Activated naive CD4-positive, alpha-beta T cell treated with anti-CD3 and anti-CD28 coated beads, Interleukin-2, amount 50 U/mL, for 72 hours (primary cell): ENCODE data around the gene KCNIP4. TPM values are rescaled to one million over a fixed set of nuclear protein-coding genes. Genes with fewer than 3 reads are reported as not detected.
"Not testable (repeated sequence)": the region's sequence is repeated elsewhere in the genome, so short reads cannot be mapped to it uniquely, and the experiment has no call there.

Source experiments
- ATAC-seq, 2 donors: fragments of 150-1000 bp; cut with Tn5 transposase; 2 replicates each; pipeline ENCODE4 v1.10.0; 2021; ENCODE audit warnings: mild to moderate bottlenecking in 2 of 2, moderate library complexity in 2 of 2
- DNase-seq, 2 donors: peaks; one replicate each; pipeline ENCODE4 v3.0.0; 2021 to 2022; ENCODE audit warnings: low spot score in 2 of 2
- H3K27ac Mint-ChIP-seq, 2 donors: one replicate each; pipeline ENCODE4 v1.8.0; 2022; ENCODE audit warnings: mild to moderate bottlenecking in 2 of 2, mixed read lengths in 2 of 2
- H3K36me3 Mint-ChIP-seq, 2 donors: one replicate each; pipeline ENCODE4 v1.8.0; 2022; ENCODE audit warnings: mixed read lengths in 2 of 2
- H3K9me3 Mint-ChIP-seq, 2 donors: one replicate each; pipeline ENCODE4 v1.8.0; 2022; ENCODE audit warnings: mixed read lengths in 2 of 2
- total RNA-seq, 2 donors: library from RNA; stranded (reverse); gene quantifications; one replicate each; pipeline ENCODE4 v1.2.3, GENCODE V29; 2022

KCNIP4 gene
- total RNA-seq, 2 donors from 2014 or later = not detected

- peaks cover 0 to 13% of the 10 kb centered on the region in 2 donors for H3K9me3 Mint-ChIP-seq
- no peaks in the 10 kb centered on the region for H3K36me3 Mint-ChIP-seq
- no peak for DNase-seq
- ATAC-seq = no peak
- H3K27ac Mint-ChIP-seq = no peak overlapping the region
Measured at GRCh38 chr4:21367567-21367966, 581.0 kb downstream of the KCNIP4 start.

GRCh38 chr4:21366840-21367239, 581.7 kb downstream of the KCNIP4 start:
- ATAC-seq = no peak
- no peak overlapping the region for H3K27ac Mint-ChIP-seq
- peaks cover 0 to 13% of the 10 kb centered on the region in 2 donors for H3K9me3 Mint-ChIP-seq
- DNase-seq = no peak
- H3K36me3 Mint-ChIP-seq = no peaks in the 10 kb centered on the region

GRCh38 chr4:21366312-21366711, 582.3 kb downstream of the KCNIP4 start:
- no peak overlapping the region for H3K27ac Mint-ChIP-seq
- no peak for ATAC-seq
- no peak for DNase-seq
- H3K36me3 Mint-ChIP-seq = no peaks in the 10 kb centered on the region
- peaks cover 0 to 13% of the 10 kb centered on the region in 2 donors for H3K9me3 Mint-ChIP-seq

GRCh38 chr4:21363701-21364100, 584.9 kb downstream of the KCNIP4 start:
- ATAC-seq = no peak
- peaks cover 5 to 8% of the 10 kb centered on the region in 2 donors for H3K9me3 Mint-ChIP-seq
- no peaks in the 10 kb centered on the region for H3K36me3 Mint-ChIP-seq
- no peak overlapping the region for H3K27ac Mint-ChIP-seq
- DNase-seq = no peak

- not testable (repeated sequence) for ATAC-seq, DNase-seq, H3K27ac Mint-ChIP-seq
- peaks cover 19 to 26% of the 10 kb centered on the region in 2 donors for H3K9me3 Mint-ChIP-seq
- peaks cover 0 to 19% of the 10 kb centered on the region in 2 donors for H3K36me3 Mint-ChIP-seq
Measured at GRCh38 chr4:21352354-21352753, 596.2 kb downstream of the KCNIP4 start.

GRCh38 chr4:21347142-21347541, 601.4 kb downstream of the KCNIP4 start:
- ATAC-seq = no peak
- no peak overlapping the region for H3K27ac Mint-ChIP-seq
- peaks cover 11% of the 10 kb centered on the region in 2 donors for H3K9me3 Mint-ChIP-seq
- peaks cover 0 to 4% of the 10 kb centered on the region in 2 donors for H3K36me3 Mint-ChIP-seq
- DNase-seq = no peak

GRCh38 chr4:21327976-21328700, 620.4 kb downstream of the KCNIP4 start:
- H3K27ac Mint-ChIP-seq = no peak overlapping the region
- peaks cover 34 to 55% of the 10 kb centered on the region in 2 donors for H3K9me3 Mint-ChIP-seq
- DNase-seq (no peak), ATAC-seq (no peak)
- H3K36me3 Mint-ChIP-seq = peaks cover 0 to 18% of the 10 kb centered on the region in 2 donors

GRCh38 chr4:21320034-21320433, 628.5 kb downstream of the KCNIP4 start:
- no peak for ATAC-seq
- Mint-ChIP-seq H3K36me3 (peaks cover 0 to 4% of the 10 kb centered on the region in 2 donors), H3K27ac (no peak overlapping the region), H3K9me3 (peaks cover 21 to 25% of the 10 kb centered on the region in 2 donors)
- no peak for DNase-seq

GRCh38 chr4:21307709-21308108, 640.9 kb downstream of the KCNIP4 start:
- ATAC-seq = no peak
- no peak for DNase-seq
- Mint-ChIP-seq H3K9me3 (peaks cover 5 to 9% of the 10 kb centered on the region in 2 donors), H3K36me3 (peaks cover 0 to 8% of the 10 kb centered on the region in 2 donors), H3K27ac (no peak overlapping the region)

- no peak overlapping the region for H3K27ac Mint-ChIP-seq
- peaks cover 5 to 9% of the 10 kb centered on the region in 2 donors for H3K9me3 Mint-ChIP-seq
- peaks cover 0 to 8% of the 10 kb centered on the region in 2 donors for H3K36me3 Mint-ChIP-seq
- DNase-seq = no peak
- no peak for ATAC-seq
Measured at GRCh38 chr4:21304540-21304887, 644.1 kb downstream of the KCNIP4 start.

GRCh38 chr4:21290562-21290961, 658.0 kb downstream of the KCNIP4 start:
- H3K9me3 Mint-ChIP-seq = peaks cover 13% of the 10 kb centered on the region in 2 donors
- no peak for DNase-seq
- no peaks in the 10 kb centered on the region for H3K36me3 Mint-ChIP-seq
- no peak overlapping the region for H3K27ac Mint-ChIP-seq
- ATAC-seq = no peak

- ATAC-seq (no peak), DNase-seq (no peak)
- no peaks in the 10 kb centered on the region for H3K36me3 Mint-ChIP-seq
- H3K27ac Mint-ChIP-seq = no peak overlapping the region
- peaks cover 0 to 22% of the 10 kb centered on the region in 2 donors for H3K9me3 Mint-ChIP-seq
Measured at GRCh38 chr4:21276046-21276445, 672.5 kb downstream of the KCNIP4 start.

GRCh38 chr4:21271439-21272052, 677.0 kb downstream of the KCNIP4 start:
- peaks cover 0 to 10% of the 10 kb centered on the region in 2 donors for H3K9me3 Mint-ChIP-seq
- ATAC-seq (no peak), DNase-seq (no peak)
- no peaks in the 10 kb centered on the region for H3K36me3 Mint-ChIP-seq
- H3K27ac Mint-ChIP-seq = no peak overlapping the region

- Mint-ChIP-seq H3K27ac (no peak overlapping the region), H3K9me3 (peaks cover 4 to 11% of the 10 kb centered on the region in 2 donors), H3K36me3 (no peaks in the 10 kb centered on the region)
- ATAC-seq (no peak), DNase-seq (no peak)
Measured at GRCh38 chr4:21248331-21248730, 700.2 kb downstream of the KCNIP4 start.

- no peak for DNase-seq
- Mint-ChIP-seq H3K9me3 (peaks cover 6 to 11% of the 10 kb centered on the region in 2 donors), H3K36me3 (no peaks in the 10 kb centered on the region), H3K27ac (no peak overlapping the region)
- no peak for ATAC-seq
Measured at GRCh38 chr4:21242163-21242562, 706.4 kb downstream of the KCNIP4 start.

- Mint-ChIP-seq H3K36me3 (no peaks in the 10 kb centered on the region), H3K27ac (no peak overlapping the region), H3K9me3 (peaks cover 9 to 12% of the 10 kb centered on the region in 2 donors)
- DNase-seq (no peak), ATAC-seq (no peak)
Measured at GRCh38 chr4:21226637-21227538, 721.7 kb downstream of the KCNIP4 start.

GRCh38 chr4:21211846-21212245, 736.7 kb downstream of the KCNIP4 start:
- no peak overlapping the region for H3K27ac Mint-ChIP-seq
- DNase-seq = no peak
- H3K9me3 Mint-ChIP-seq = peaks cover 8 to 10% of the 10 kb centered on the region in 2 donors
- H3K36me3 Mint-ChIP-seq = no peaks in the 10 kb centered on the region
- no peak for ATAC-seq
